ENCODE measurements around the gene BBS9. TPM values are rescaled to one million over a fixed set of nuclear protein-coding genes. Genes with fewer than 3 reads are reported as not detected.

The BBS9 gene
- polyA plus RNA-seq, 12 donors: 8.1 to 24.4 (median 19.3) TPM; not detected in 1

DNA sequence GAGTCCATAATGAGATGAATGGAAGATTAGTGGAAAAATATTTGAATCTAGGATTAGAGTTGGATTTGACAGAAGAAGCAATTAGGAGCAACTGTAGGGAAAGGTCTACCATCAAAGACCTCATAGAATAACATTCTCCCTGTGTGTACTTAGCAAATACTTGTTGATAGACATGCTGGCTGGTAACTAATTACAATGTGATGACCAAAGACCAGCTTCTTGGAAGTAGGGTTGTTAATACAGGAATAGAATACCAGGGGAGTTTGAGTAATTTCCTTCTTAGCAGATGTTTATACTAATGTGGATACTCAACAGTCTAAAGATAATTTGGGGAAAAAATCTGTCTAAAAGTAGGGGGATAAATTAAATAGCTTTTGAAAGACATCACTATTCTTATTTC lies 418.5 kb downstream of the BBS9 start:
- DNase-seq: no peak

DNA sequence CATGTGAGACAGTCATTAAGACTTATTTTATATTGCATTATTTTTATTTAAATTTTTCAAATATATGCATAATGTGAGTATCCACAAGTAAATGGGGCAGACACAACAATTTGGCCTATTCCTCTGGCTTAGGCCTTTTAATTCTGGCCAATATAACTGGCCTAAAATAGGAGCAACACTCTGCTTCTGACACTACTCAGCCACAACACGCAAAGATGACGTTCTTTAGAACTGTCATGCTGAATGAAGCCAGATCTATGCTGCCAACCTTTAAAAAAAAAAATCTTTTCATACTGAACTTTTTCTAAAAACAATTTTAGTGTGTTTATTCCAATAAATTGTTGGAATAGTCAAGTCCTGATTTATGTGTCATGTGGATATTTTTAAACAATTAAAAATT lies 421.0 kb downstream of the BBS9 start:
- no peak for DNase-seq

DNA sequence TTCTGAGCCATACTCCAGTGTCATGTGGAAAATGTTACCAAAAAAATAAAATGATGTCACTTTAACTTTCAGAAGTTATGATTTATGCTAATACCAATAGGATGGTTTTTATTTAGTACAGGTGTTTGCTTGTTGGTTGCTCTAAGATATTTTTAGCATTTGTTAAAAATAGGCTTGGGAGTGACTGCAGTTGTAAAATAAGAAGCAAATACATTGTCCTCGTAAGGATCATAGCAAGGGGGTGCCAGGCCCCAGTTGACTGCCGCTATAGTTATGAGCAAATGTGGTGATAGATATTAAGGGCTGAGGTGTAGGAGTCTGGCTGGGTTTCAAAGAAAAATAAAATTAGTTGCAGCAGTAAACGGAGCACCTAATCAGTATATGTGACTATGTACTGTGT lies 421.6 kb downstream of the BBS9 start:
- no peak for DNase-seq

DNA sequence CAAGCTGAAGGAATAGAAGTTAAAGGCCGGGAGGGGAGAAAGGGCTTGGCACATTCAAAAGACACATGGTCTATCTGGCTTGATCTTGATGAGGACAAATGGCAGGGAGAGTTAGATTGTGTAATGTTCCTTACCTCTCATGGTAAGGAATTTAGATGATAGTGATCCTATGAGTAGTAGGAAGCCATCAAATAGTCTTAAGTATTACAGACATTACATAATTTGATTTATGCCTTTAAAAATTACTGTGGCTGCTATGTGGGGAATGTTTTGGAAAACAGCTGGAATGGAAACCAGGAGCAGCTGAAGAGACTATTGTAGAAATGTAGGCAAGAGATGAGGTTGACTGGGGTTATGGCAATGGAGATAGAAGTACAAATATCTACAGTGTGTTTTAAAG lies 424.7 kb downstream of the BBS9 start:
- DNase-seq: no peak

DNA sequence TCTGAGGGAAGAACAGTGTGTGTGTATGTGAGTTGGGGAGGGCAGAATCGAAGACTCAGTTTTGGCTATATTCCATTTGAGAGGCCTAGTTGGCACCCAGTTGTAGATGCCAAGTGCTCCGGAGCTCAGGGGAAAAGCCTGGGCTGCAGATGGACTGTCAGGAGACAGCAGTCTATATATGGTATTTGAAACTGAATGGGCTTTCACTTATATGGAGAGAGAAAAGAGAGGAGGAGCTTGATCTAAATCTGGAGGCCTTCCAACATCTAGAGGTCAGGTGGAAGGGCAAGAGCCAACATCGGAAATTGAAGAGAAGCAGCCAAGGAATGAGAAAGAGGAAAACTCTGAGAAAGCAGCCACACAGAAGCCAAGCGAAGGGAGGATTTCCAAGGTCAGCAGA lies 425.2 kb downstream of the BBS9 start:
- no peak for DNase-seq

DNA sequence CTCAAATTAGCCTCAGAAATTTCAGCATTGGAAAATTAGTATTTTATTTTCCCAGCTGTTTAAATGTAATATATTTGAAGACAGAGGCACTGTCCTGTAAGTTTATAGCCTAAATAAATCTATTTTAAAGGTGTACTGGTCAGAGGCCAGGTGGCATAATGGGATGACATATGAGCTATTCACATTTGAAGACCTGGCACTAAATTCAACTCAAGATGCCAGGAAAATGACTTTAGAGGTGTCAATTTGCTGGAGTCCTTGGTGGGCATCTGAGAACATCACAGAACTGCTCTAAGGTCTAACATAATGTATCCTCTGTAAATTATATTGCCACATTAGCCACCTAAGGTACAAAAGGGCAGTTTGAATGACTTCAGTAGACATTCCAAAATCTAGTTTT lies 427.1 kb downstream of the BBS9 start:
- DNase-seq: peak; percentile 42

DNA sequence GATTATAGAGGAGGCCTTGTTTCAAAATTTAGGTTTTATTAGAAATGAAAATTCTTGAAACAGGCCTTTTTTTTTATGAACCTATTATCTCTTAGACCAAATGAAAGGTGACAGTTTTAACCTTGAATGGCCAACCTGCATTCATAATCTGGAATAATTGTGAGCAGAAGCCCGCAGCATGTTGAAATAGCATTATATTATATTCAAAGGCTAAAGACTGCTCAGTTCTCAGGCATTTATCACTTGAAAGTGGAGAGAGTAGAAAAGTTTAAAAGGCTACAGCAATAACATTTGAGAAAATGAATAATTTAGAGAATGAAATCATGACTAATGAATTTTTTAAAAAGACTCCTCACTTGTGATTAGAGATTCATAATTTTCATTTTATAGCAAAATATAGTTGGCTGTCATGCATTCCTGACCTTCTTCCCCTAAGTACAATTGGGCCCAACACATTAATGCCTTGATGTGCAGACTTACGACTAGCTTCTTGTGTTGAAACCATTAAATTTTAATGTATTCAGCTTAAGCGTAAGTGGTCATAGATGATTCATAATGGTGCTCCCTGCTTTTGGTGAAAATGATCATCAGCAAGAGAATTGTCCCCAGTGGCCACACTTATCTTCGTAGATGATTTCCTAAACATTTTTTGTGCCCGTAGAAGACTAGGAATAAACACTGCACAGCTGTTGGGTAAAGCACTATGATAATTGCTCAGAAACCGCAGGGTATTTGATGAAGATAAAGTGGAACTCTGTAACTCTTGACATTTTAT lies 429.4 kb downstream of the BBS9 start:
- DNase-seq: no peak

DNA sequence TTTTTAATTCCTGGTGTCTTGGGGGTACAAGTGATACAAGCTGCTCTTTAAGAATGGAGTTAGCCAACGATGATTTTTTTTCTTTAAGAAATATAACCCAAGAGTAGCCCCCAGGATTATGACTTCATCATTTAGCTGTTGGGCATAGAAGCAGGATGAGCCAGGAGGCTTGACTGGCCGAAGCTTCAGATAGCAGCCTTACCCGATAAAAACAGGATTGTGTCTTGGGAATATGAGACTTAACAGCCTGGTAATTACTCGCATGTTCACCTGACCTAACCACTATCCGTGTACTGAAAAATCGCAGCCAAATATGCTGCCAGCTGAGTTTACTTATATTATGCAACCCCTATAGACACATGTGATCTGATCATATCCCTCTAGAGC lies 430.0 kb downstream of the BBS9 start:
- no peak for DNase-seq

DNA sequence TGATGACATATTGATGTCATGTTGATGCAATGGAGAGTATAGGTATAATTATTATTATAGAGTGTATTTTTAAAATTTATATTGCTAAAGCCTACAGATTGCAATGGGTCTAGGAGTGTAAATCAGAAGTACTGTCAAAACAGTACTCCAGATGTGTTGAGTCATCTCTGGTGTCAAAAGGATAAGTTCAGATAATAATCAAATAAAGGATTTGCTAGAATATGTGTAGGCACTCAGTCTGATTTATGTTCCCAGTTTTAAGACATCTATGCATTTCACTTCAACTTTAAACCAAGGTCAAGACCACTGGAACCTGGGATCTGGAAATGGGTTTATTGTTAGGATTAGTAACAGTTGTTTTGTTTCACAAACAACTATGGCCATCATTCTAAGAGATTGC lies 433.6 kb downstream of the BBS9 start:
- no peak for DNase-seq

DNA sequence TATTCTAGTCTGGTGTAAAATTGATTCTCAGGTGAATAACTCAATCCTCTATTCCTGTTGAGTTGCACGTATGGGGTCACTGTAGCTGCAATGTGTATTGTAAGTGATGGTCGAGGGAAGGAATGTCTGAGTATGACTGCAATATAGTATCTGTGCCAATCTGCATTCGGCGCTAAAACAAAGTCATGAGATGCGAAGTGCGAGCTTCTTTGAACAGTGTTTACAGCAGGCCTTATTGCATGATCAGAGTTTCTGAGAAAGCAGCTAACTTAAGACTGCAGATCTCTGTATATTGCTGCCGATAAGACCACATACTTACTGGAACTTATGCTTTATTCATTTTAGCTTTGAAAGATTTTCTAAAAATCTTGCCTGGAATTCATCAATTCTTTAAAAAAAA lies 434.3 kb downstream of the BBS9 start:
- DNase-seq: no peak

DNA sequence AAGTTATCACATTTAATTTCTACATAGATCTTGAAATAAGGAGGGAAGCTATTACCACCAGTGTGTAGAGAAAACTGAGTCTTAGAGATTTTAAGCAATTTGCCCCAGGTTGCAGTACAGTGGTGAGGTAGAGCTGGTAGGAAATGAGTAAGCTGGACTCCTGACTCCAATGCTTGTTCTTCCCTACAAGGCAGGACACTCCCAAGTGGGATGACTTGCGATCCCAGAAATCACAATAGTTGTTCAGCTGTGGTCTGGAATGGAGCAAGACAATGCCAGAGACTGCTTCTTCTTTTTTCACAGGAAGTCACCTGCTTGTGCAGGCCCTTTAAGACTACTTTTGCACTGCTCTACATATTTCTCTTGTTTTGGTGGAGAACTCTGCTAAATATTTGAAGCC lies 448.8 kb downstream of the BBS9 start:
- DNase-seq: no peak

DNA sequence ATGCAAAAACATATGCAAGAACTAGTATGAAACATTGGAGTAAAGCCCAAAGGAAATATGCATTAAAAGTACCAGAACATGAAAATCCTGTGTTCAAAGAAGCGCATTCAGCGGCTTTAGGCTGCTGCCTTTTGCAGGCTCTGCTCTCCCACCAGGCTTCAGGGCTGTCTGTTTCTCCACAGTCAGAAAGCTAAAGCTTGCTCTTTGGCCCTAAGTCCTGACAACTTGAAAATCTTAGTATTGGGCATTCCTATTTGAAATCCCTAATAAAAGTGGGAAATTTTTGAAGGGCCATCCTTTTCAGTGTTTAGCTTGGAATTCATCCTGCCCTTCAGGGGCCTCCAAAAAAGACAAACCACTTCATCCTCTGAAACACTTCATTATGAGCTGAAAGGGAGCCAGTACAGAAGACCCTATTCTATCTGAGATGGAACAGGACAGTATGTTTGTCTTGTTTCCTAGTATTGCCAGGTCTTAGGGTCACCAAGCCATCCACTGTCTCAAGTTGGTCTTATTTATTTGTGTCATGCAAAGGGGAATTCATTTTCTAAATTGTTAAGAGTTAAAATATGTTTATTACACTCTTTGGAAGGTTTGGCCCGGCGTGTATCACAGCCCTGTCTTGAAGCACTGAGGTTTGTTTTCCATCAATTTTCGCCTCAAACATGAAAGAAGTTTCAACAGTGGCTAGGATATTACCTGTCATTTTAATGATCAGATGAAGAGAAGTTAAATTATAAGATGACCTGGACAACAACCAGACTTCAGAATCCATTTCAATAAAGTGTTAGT lies 449.7 kb downstream of the BBS9 start:
- DNase-seq: no peak

DNA sequence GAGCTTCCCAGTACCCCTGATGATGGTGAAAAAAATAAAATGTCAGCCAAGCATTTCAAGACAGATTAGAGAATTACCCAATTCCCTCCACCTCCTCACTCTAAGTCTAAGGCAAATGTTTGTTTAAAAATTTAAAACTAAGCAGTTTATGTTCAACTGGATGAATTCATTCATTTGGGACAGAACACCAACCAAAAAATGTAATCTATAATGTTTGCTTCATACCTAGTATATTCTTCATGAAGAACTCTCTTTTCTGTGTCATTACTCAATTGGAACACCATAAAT lies 450.3 kb downstream of the BBS9 start:
- DNase-seq: no peak

DNA sequence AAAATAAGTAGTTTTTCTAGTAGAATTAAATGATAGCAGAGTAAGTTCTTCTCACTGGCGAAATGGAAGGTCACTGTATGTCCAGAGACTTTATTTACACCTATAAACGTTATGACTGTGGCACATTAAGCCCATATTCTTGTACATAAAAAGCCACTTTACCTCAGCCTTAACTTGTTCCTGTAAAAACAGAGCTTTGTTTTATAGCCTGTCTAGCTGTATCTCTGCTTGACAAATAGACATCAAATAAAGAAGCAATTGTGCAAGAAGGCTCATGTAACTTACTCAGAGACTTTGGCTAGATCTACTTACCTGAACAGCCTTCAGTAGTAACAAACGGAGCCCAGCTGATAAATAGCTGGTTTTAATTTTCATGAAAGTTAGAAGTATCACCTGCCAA lies 451.9 kb downstream of the BBS9 start:
- no peak for DNase-seq

DNA sequence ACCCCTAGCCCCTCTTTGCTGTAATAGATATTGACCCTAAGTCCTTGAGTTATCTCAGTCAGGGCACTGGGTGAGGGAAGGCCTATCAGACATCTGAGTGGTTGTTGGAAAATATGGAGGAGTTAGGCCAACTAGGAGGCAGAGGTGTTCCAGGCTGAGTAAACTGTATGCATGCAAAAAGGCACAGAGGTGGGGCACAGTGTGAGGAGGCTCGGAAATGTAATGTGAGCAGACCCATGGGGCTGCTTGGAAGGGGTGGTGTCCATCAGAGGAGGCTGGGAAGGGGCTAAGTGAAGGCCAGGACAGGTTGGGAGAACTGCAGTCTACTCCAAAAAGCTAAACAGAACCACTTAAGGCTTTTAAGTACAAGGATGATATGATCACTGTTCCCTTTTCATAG lies 452.7 kb downstream of the BBS9 start:
- DNase-seq: no peak

DNA sequence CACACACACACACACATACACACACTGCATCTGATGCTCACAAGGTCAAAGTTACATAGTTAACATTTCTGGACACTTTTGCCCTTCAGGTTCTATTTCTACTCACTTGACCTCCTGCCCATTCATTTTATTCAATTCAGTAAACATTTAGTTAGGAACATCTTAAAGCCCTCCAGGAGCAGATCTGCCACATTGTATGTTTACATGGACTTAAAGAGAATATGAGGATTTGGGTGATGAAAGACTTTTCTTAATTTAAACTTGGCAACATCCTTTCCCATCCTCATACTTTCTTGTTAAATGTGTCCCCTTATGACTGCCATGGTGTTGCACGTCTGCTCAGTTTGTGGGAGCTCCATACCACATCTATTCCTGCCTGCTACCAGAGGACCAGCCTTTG lies 453.2 kb downstream of the BBS9 start:
- no peak for DNase-seq

DNA sequence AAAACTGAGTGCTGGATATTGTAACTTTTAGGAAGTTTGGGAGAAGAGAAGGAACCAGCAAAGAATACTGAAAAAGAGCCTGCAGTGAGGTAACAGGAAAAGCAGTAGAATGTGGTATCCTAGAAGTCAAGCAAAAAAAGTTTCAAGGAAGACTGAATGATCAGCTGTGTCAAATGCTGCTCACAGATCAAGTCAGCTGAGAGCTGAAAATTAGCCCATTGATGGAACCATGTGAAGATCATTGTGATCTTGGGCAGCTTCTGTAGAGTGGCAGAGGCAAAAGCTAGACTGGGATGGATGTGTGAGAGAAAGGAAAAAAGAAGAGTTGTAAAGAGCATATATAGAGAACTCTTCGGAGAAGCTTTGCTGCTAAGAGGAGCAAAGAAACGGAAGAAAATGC lies 460.5 kb downstream of the BBS9 start:
- DNase-seq: no peak

DNA sequence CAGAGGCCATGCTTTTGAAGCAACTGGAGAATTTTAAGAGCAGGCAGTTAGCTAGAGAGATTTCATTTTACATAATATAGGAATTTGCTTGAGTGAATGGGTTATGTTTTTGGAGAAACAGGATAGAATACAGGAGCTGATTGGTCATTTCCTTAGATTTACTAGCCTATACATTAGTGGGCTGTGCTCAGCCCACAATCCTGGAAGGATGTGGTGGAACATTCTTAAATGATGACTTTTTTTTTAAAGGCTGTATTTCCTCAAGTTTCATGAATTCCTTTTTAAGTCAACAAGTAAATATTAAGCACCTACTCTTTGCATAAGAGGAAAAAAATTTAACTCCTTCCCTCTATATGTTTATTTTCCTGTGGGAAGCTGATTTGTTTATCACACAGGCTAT lies 461.6 kb downstream of the BBS9 start:
- no peak for DNase-seq

DNA sequence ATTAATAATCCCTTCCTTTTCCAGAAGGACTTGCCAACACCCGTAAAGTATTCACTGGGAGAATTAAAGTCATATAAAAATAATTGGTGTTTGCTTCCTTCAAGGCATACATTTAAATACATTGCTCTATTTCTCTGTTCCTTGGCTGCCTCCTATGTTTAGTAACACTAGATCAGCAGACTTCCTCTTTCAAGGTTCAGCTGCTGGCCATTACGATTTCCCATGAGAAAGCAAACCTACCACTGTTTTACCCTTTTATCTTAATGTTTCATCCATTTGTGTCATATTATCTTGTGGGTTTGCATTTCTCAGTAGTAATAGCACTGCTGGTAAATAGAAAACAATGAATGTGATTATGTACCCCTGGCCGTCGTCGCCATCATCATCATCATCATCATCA lies 462.1 kb downstream of the BBS9 start:
- DNase-seq: peak; percentile 37

DNA sequence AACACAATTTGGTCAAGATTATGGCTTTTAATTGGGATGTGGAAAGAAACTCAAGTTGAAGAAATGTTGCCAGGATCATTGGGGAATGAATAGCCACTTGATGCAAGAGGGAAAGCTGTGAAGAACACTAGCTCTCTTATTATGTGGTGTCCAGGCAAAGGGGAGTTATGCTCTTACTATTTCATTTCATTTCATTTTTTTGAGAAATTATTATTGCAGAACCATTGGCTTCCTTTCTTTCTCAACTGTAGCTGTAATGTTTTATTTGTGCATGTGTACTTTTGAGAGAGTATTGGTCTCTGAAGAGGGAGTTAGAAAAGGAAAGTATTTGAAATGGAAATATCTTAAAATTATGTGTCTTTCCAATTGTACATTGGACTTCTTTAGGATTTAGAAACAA lies 463.4 kb downstream of the BBS9 start:
- peak; percentile 38 for DNase-seq

DNA sequence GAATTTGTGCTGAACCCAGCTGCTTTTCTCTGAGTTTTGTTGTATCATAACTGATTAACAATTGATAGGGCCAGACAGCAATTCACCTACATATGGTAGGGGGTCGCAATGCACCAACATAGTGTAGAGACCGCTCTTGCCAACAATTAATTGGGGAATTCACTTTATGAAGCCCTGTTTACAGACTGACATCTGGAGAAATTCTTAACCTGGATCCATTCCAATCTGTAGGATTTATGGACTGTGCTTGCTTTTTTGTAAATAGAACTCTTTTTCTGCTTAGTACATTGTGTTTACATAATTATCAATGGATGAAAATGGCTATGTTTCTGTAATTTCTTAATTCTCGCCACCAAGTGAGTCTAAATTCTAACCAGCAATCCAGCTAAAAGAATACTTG lies 464.2 kb downstream of the BBS9 start:
- peak; percentile 64 for DNase-seq

DNA sequence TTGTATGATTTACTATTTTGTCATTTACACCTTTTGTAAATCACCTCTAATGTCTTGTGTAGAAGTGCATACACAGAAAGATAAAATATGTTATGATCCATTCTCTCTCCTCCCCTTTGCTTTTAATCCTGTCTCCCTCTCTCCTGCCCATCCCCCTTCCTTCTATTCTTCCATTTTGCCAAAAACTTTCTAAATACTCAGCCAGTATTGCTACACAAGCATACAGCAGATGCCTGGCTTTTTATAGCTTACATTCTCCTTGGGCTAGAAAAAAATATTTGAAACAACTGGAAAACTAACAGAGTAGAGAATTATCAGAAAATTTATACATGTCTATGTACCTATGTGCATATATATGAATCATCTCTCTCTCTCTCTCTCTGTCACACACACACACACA lies 467.3 kb downstream of the BBS9 start:
- DNase-seq: no peak

DNA sequence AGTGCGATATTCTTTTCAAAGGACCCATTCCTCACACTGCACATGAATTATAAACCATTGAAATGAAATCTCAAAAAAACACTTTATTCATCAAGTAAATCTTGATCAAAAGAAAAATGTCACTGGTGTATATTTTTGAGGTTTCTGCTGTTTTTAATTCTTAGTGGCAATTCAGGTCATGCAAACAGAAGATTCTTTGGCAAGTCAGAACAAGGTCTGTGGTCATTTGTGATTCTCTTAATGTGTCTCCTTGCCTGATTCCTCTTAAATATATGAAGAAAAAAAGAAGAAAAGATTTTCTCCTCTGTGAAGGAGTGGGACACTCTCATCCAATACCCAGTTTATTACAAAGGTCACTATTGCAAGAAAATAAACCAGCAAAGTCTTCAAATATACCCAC lies 467.8 kb downstream of the BBS9 start:
- no peak for DNase-seq

DNA sequence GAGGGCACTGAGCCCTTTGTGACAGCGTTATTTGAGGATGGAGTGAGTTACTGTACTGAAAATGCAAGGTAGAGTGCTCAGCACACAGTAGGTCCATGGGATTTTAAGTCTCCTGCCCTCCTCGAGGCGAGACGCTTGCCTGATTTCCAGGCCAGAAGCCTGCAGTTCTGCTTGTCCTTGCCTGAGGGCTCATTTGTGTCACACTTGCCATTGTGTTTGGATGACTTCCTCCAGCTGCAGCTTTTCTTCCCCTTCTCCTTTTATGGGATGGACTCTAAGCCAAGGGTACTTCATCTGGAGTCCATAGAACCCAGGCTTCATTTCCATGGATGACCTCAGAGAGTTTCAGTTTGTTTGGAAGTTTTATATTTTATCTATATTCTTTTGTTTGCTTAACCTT lies 471.7 kb downstream of the BBS9 start:
- DNase-seq: no peak

Measured in muscle of arm (tissue), 12 donors.